ENCODE results near the gene PIR.

GRCh38 chrX:15465347-15465746 lies 27.8 kb downstream of the PIR start:
- TF ChIP-seq EZH2 (IDR thresholded peaks at IDR 0.05; ENCODE audit: borderline replicate concordance, insufficient read depth, low read depth, low read length, poor library complexity, severe bottlenecking) (no peak), CTCF (IDR thresholded peaks at IDR 0.05) (no peak)
